Activated T-cell treated with anti-CD3 and anti-CD28 coated beads, Interleukin-2, amount 50 U/mL, for 1 hour (primary cell): ENCODE results near the gene SPATS2.
A peak's percentile ranks its signal among the peaks of the same experiment; 100 is the strongest.

Experiments used
- DNase-seq: peaks from one replicate; pipeline ENCODE4 v3.0.0-alpha.2; 2020

Gene SPATS2

GRCh38 chr12:49336645-49337584 is 30.3 kb upstream of the SPATS2 start, which contains the start of gene C1QL4:
Gene C1QL4, minus strand, starts transcription at chr12:49337188. Its CDS starts 711 bp downstream, at chr12:49336477.
- peak; percentile 95 for DNase-seq

GRCh38 chr12:49338830-49339463 is 28.3 kb upstream of the SPATS2 start:
- DNase-seq, result no peak

- no peak for DNase-seq
These were observed 27.8 kb upstream of the SPATS2 start for GRCh38 chr12:49339464-49339861.

DNA sequence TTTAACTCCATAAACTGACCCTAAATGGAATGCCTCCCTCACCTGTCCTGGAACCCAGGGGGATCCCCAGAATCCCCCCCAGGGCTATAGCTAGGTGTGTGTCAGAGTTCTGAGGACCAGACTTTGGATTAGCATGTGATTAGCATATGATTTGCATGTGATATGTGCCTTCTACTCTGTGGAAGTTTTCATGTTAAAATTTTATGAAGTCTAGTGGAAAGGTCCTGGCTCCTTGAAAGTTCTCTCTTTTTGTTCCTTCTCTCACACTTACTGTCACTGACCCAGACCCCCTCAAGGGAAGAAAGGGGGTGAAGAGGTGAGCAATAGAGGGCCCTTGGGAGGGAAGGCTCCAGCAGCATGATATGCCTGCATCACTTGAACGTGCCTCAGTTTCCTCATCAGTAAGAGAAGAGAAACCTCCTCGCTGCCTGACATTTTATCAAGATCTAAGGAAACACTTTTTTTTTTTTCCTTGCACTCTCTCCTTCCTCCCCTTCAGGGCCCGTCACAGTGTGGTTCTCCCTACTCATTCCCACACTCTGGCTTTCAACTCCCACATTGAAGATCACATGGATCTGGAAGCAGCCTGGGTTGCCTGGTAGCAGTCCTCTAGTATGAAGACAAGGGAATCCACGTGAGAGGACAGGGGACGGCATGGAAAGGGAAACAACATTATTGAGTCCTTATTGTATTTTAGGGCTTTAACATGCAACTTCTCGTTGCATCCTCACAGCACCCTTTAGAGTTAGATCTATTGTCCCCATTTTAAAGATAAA is 27.0 kb upstream of the SPATS2 start:
- DNase-seq, result no peak

- no peak for DNase-seq
These were observed 26.1 kb upstream of the SPATS2 start for GRCh38 chr12:49340971-49341776.

- DNase-seq, result no peak
These were observed 25.5 kb upstream of the SPATS2 start for GRCh38 chr12:49341777-49342065.

DNA sequence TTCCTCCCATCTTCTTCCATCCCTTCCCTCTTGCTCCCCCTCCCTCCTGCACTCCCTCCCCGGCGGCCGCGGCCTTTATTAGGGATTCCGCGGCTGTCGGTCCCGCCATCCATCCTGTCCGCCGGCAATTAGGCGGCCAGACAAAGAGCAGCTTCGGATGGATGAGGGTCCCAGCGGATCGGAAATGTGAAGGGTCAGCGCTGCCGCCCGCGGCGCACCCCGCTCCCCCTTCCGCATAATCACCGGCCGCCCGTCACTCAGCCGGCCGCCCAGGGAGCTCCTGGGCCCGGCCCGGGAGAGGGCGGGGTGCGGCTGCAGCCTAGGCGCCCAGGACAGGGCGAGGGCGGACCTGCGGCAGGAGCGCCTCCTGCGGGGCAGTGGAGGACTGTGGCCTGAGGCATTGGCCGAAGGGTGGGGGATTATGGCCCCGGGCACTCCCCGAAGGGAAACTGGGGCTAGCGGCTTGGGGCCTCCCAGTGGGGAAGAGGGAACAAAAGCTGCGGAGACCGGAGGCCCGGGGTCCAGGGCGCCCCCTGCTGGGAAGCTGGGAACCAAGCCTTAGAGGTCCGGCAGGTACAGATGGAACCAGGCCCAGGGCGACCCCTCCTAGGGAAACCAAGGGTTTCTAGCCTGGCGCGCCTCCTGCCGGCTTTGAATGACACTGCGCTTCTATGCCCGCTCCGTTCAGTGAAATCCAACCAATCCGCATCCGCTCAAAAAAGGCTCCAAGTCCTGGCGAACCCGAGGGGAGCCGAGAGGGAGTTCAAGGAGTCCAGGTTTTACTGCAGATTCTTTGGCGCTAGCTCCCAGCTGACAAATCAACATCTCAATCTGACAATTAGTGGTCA is 25.0 kb upstream of the SPATS2 start:
- DNase-seq, result peak; percentile 76

GRCh38 chr12:49342914-49343731 is 24.1 kb upstream of the SPATS2 start:
- peak; percentile 42 for DNase-seq

- DNase-seq, result no peak
These were observed 22.7 kb upstream of the SPATS2 start for GRCh38 chr12:49344486-49345050.

- peak; percentile 44 for DNase-seq
These were observed 22.0 kb upstream of the SPATS2 start for GRCh38 chr12:49345051-49345824.

GRCh38 chr12:49345825-49346658 is 21.2 kb upstream of the SPATS2 start:
- no peak for DNase-seq

DNA sequence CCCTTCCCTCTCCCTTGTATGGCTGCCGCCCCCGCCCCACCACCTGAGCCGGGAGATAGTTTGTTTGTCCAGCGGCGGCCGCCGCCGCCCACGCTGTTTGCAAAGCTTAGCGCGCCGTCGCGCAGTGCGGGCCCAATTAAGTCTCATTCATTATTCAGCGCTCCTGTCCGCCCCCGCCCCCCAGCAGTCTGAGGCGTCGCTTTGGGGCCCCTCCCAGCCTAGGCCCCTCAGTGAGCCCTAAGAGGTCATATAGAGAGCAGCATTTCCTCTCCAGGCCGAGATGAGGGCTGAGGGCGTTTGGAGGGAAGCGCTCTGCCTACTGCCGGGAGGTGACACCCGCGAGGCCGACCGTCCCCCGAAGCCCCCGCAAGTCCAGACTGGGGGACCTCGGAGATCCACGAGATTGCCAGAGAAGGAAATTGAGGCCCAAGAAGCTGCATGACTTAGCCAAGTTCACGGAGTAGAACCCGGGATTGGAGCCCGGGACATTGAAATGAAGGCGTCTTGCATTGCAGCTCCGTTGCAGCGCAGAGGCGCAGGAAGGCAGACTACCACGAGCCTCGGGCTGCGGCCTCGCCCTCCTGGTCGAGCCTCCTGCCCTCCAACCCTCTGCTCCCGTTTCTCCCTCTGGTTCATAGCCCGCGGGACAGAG is 20.5 kb upstream of the SPATS2 start, which contains the start of gene DNAJC22:
DNAJC22 (plus strand) TSS at position 230 of the 652 bp plus-strand sequence. CDS start 1,985 bp downstream, outside the sequence.
- DNase-seq, result peak; percentile 60

- DNase-seq, result peak; percentile 85
These were observed 19.7 kb upstream of the SPATS2 start for GRCh38 chr12:49347311-49348193.

- DNase-seq, result no peak
These were observed 18.5 kb upstream of the SPATS2 start for GRCh38 chr12:49348781-49349180.

- DNase-seq, result no peak
These were observed 18.0 kb upstream of the SPATS2 start for GRCh38 chr12:49349266-49349665.

GRCh38 chr12:49352351-49352750 is 14.9 kb upstream of the SPATS2 start:
- no peak for DNase-seq

GRCh38 chr12:49355913-49356312 is 11.3 kb upstream of the SPATS2 start:
- DNase-seq, result no peak
